Ureter (tissue), 1 donor: Measurements from ENCODE around the gene CARD8. TPM values are rescaled to one million over a fixed set of nuclear protein-coding genes. Genes with fewer than 3 reads are reported as not detected.
A peak's percentile ranks its signal among the peaks of the same experiment; 100 is the strongest.

Experiments used
- DNase-seq: peaks from one replicate; pipeline ENCODE4 v3.0.0-alpha.2; 2020; ENCODE audit warnings: low spot score
- total RNA-seq: library from RNA; stranded (reverse); gene quantifications from one replicate; pipeline ENCODE4 v1.2.4, GENCODE V29; 2023
- donor health status: DM: yes; HTN: yes; CAD: no.

CARD8 gene
- total RNA-seq, 1 donor from 2014 or later, result 47.3 TPM

GRCh38 chr19:48213959-48214358 is 41.8 kb downstream of the CARD8 start:
- DNase-seq, result no peak

- DNase-seq, result no peak
Observed at GRCh38 chr19:48210005-48210404, 45.7 kb downstream of the CARD8 start.

GRCh38 chr19:48206397-48207093 is 49.2 kb downstream of the CARD8 start:
- peak; percentile 26 for DNase-seq

- peak; percentile 93 for DNase-seq
Observed at GRCh38 chr19:48203794-48204628, 51.7 kb downstream of the CARD8 start.

- peak; percentile 14 for DNase-seq
Observed at GRCh38 chr19:48203222-48203793, 52.4 kb downstream of the CARD8 start.

GRCh38 chr19:48196933-48197665 is 58.6 kb downstream of the CARD8 start:
- DNase-seq, result no peak

- no peak for DNase-seq
Observed at GRCh38 chr19:48196321-48196763, 59.4 kb downstream of the CARD8 start.

GRCh38 chr19:48194844-48195830 is 60.6 kb downstream of the CARD8 start:
- no peak for DNase-seq

- DNase-seq, result no peak
Observed at GRCh38 chr19:48194041-48194843, 61.5 kb downstream of the CARD8 start.

GRCh38 chr19:48192750-48193149 is 63.0 kb downstream of the CARD8 start:
- DNase-seq, result no peak

- no peak for DNase-seq
Observed at GRCh38 chr19:48190885-48191284, 64.8 kb downstream of the CARD8 start.

- DNase-seq, result no peak
Observed at GRCh38 chr19:48190288-48190884, 65.3 kb downstream of the CARD8 start.

GRCh38 chr19:48186541-48186991 is 69.1 kb downstream of the CARD8 start:
- DNase-seq, result no peak

- DNase-seq, result no peak
Observed at GRCh38 chr19:48186015-48186414, 69.7 kb downstream of the CARD8 start.

GRCh38 chr19:48183356-48183755 is 72.4 kb downstream of the CARD8 start:
- no peak for DNase-seq

GRCh38 chr19:48182434-48182833 is 73.3 kb downstream of the CARD8 start:
- DNase-seq, result no peak

GRCh38 chr19:48181505-48181904 is 74.2 kb downstream of the CARD8 start:
- DNase-seq, result no peak

GRCh38 chr19:48176226-48176625 is 79.5 kb downstream of the CARD8 start:
- no peak for DNase-seq

- no peak for DNase-seq
Observed at GRCh38 chr19:48175578-48175977, 80.1 kb downstream of the CARD8 start.
